Gastrocnemius medialis (tissue), 4 donors: ENCODE results near the gene ANKS6. TPM values are rescaled to one million over a fixed set of nuclear protein-coding genes. Genes with fewer than 3 reads are reported as not detected.

Experiments
- ATAC-seq, 2 donors: fragments of 150-250 bp; one replicate each; pipeline ENCODE4 v1.9.1; 2016
- DNase-seq, 2 donors: peaks; one replicate each; pipeline ENCODE4 v3.0.0-alpha.2; 2019
- H3K27ac ChIP-seq, 4 donors: fragments of 200-600 bp; sonication (generic); 1 replicate in 1 of 4; 2 replicates in 3 of 4; pipeline ENCODE4 v1.5.1; 2016 to 2018; ENCODE audit warnings: mild to moderate bottlenecking in 2 of 4, moderate library complexity in 1 of 4
- H3K27me3 ChIP-seq, 3 donors: fragments of 200-600 bp; sonication (generic) in 2 of 3; 1 replicate in 1 of 3; 2 replicates in 2 of 3; pipeline versions ENCODE4 v1.5.1 to v1.6.0; 2016 to 2019; ENCODE audit warnings: mild to moderate bottlenecking in 1 of 3, moderate library complexity in 1 of 3
- H3K36me3 ChIP-seq, 2 donors: fragments of 200-600 bp; sonication (generic) in 1 of 2; one replicate each; pipeline ENCODE4 v1.5.1; 2017 to 2018
- H3K4me1 ChIP-seq, 2 donors: fragments of 200-600 bp; sonication (generic) in 1 of 2; one replicate each; pipeline ENCODE4 v1.5.1; 2016 to 2017; ENCODE audit warnings: mild to moderate bottlenecking in 2 of 2
- H3K4me3 ChIP-seq, 4 donors: fragments of 200-600 bp; sonication (generic) in 3 of 4; 1 replicate in 1 of 4; 2 replicates in 3 of 4; pipeline ENCODE4 v1.5.1; 2016 to 2019; ENCODE audit warnings: mild to moderate bottlenecking in 2 of 4
- H3K9me3 ChIP-seq, 3 donors: fragments of 200-600 bp; sonication (generic) in 2 of 3; 1 replicate in 1 of 3; 2 replicates in 2 of 3; pipeline ENCODE4 v1.5.1; 2016 to 2019
- CTCF ChIP-seq, 5 experiments: fragments of 450-650 bp in 3 of 5; fragments of 200-600 bp in 2 of 5; sonication (generic) in 2 of 5; IDR thresholded peaks in 4 of 5; conservative IDR thresholded peaks in 1 of 5; 1 replicate in 4 of 5; 2 replicates in 1 of 5; pipeline ENCODE4 v1.5.1; 2016 to 2019; ENCODE audit warnings: antibody characterized with exemption in 5 of 5, mild to moderate bottlenecking in 3 of 5, moderate library complexity in 3 of 5
- POLR2A ChIP-seq, 2 donors: fragments of 450-650 bp; IDR thresholded peaks; one replicate each; pipeline ENCODE4 v1.6.1; 2017; ENCODE audit warnings: antibody characterized with exemption in 2 of 2, mild to moderate bottlenecking in 2 of 2, moderate library complexity in 2 of 2
- in situ Hi-C, 4 donors: fragments of 200-750 bp; cut with MboI; loops; one replicate each; pipeline versions ENCODE4 v1.15.0 to v1.8.0; 2017; ENCODE audit warnings: low sequenced_read_pairs in 4 of 4
- intact Hi-C: fragments of 100-400 bp; cut with DNase I; formaldehyde crosslinking; loops from one replicate; pipeline ENCODE4 v1.15.1; 2023; ENCODE audit warnings: low total_unique reads
- total RNA-seq, 4 donors: library from RNA; depleted of rRNA; stranded (reverse); fragments of >200 nt; gene quantifications; one replicate each; pipeline versions ENCODE4 v1.1.0 to v1.2.3, GENCODE V29; 2016

ANKS6 gene
- total RNA-seq, 4 donors from 2014 or later: 3.9 to 7.0 (median 4.4) TPM

GRCh38 chr9:98750364-98751060 lies 45.8 kb downstream of the ANKS6 start:
- H3K27me3 ChIP-seq: no peaks in the 10 kb centered on the region
- no peak overlapping the region for H3K27ac ChIP-seq
- H3K36me3 ChIP-seq: peaks cover 0 to 37% of the 10 kb centered on the region in 2 donors
- no peak overlapping the region for H3K4me3 ChIP-seq
- in situ Hi-C loops (loop anchor here in 2 of 4 donors (25.0 kb wide), 1 partner anchor 438 kb away; no protein-coding TSS in a partner anchor), intact Hi-C loops (no loop called here)
- no peak for ATAC-seq
- no peaks in the 10 kb centered on the region for H3K4me1 ChIP-seq
- TF ChIP-seq CTCF (IDR thresholded peaks at IDR 0.05 in 4 of 5, conservative IDR thresholded peaks at IDR 0.05 in 1 of 5) (no peak), POLR2A (IDR thresholded peaks at IDR 0.05) (no peak)
- no peaks in the 10 kb centered on the region for H3K9me3 ChIP-seq
- no peak for DNase-seq

GRCh38 chr9:98747476-98747875 lies 48.9 kb downstream of the ANKS6 start:
- Histone ChIP-seq H3K27ac (no peak overlapping the region), H3K36me3 (peaks cover 0 to 27% of the 10 kb centered on the region in 2 donors), H3K27me3 (no peaks in the 10 kb centered on the region), H3K4me1 (no peaks in the 10 kb centered on the region), H3K9me3 (no peaks in the 10 kb centered on the region), H3K4me3 (no peak overlapping the region)
- TF ChIP-seq POLR2A (IDR thresholded peaks at IDR 0.05) (no peak), CTCF (IDR thresholded peaks at IDR 0.05 in 4 of 5, conservative IDR thresholded peaks at IDR 0.05 in 1 of 5) (no peak)
- DNase-seq: no peak
- no peak for ATAC-seq
- intact Hi-C loops: no loop called here
- in situ Hi-C loops: no loop called here

- Histone ChIP-seq H3K4me3 (no peak overlapping the region), H3K4me1 (no peaks in the 10 kb centered on the region), H3K27ac (no peak overlapping the region), H3K36me3 (peaks cover 0 to 23% of the 10 kb centered on the region in 2 donors), H3K9me3 (no peaks in the 10 kb centered on the region), H3K27me3 (no peaks in the 10 kb centered on the region)
- no peak for DNase-seq
- in situ Hi-C loops (no loop called here), intact Hi-C loops (no loop called here)
- TF ChIP-seq POLR2A (IDR thresholded peaks at IDR 0.05): no peak
- TF ChIP-seq CTCF (IDR thresholded peaks at IDR 0.05 in 4 of 5, conservative IDR thresholded peaks at IDR 0.05 in 1 of 5): no peak
- no peak for ATAC-seq
Observed at GRCh38 chr9:98745470-98745869, 50.9 kb downstream of the ANKS6 start.

GRCh38 chr9:98743818-98744611 lies 52.3 kb downstream of the ANKS6 start:
- no peak for ATAC-seq
- Histone ChIP-seq H3K9me3 (no peaks in the 10 kb centered on the region), H3K27ac (no peak overlapping the region), H3K4me1 (no peaks in the 10 kb centered on the region), H3K27me3 (no peaks in the 10 kb centered on the region), H3K4me3 (no peak overlapping the region), H3K36me3 (peaks cover 0 to 19% of the 10 kb centered on the region in 2 donors)
- intact Hi-C loops: no loop called here
- in situ Hi-C loops: no loop called here
- no peak for DNase-seq
- TF ChIP-seq POLR2A (IDR thresholded peaks at IDR 0.05): no peak
- TF ChIP-seq CTCF (IDR thresholded peaks at IDR 0.05 in 4 of 5, conservative IDR thresholded peaks at IDR 0.05 in 1 of 5): no peak
